CD14-positive monocyte (primary cell): Measurements from ENCODE around the gene GRPR. TPM values are rescaled to one million over a fixed set of nuclear protein-coding genes. Genes with fewer than 3 reads are reported as not detected.
"Not testable (repeated sequence)": the region's sequence is repeated elsewhere in the genome, so short reads cannot be mapped to it uniquely, and the experiment has no call there.

Source experiments
- DNase-seq, 3 donors: peaks; one replicate each; pipeline ENCODE4 v3.0.0-alpha.2; 2011 to 2022
- H2AFZ ChIP-seq: 2 replicates; pipeline ENCODE4 v1.6.0; 2012; ENCODE audit warnings: mild to moderate bottlenecking, low read depth, low read length, inconsistent platforms; ENCODE audit not compliant: insufficient read depth, poor library complexity, severe bottlenecking
- H3K27ac ChIP-seq, 2 donors: 1 replicate in 1 of 2; 2 replicates in 1 of 2; pipeline ENCODE4 v1.5.1; 2012 to 2013; ENCODE audit warnings: low read length in 2 of 2, control low read depth in 1 of 2, inconsistent platforms in 1 of 2, low read depth in 1 of 2, mild to moderate bottlenecking in 1 of 2
- H3K27me3 ChIP-seq, 2 donors: one replicate each; pipeline versions ENCODE4 v1.6.0 to v1.6.1; 2011 to 2013; ENCODE audit warnings: low read length in 2 of 2; ENCODE audit not compliant: control insufficient read depth in 2 of 2, insufficient read depth in 2 of 2
- H3K36me3 ChIP-seq, 2 donors: replicated peaks in 1 of 2; 1 replicate in 1 of 2; 2 replicates in 1 of 2; pipeline versions ENCODE4 v1.5.1 to v1.6.1; 2012 to 2013; ENCODE audit warnings: low read length in 2 of 2, control low read depth in 1 of 2, inconsistent platforms in 1 of 2, mild to moderate bottlenecking in 1 of 2; ENCODE audit not compliant: insufficient read depth in 2 of 2, control insufficient read depth in 1 of 2
- H3K4me1 ChIP-seq, 2 donors: 1 replicate in 1 of 2; 2 replicates in 1 of 2; pipeline versions ENCODE4 v1.5.1 to v1.6.1; 2012 to 2013; ENCODE audit warnings: low read length in 2 of 2, control low read depth in 1 of 2, inconsistent platforms in 1 of 2, mild to moderate bottlenecking in 1 of 2, moderate library complexity in 1 of 2; ENCODE audit not compliant: insufficient read depth in 2 of 2, control insufficient read depth in 1 of 2
- H3K4me2 ChIP-seq: replicated peaks from 2 replicates; pipeline ENCODE3; 2012; ENCODE audit warnings: low read length, moderate library complexity, mild to moderate bottlenecking; ENCODE audit not compliant: poor library complexity, severe bottlenecking; ENCODE audit errors: extremely low read depth
- H3K4me3 ChIP-seq, 3 experiments: fragments of 200-600 bp in 1 of 3; sonication (generic) in 1 of 3; replicated peaks in 1 of 3; 1 replicate in 2 of 3; 2 replicates in 1 of 3; pipeline ENCODE4 v1.5.1; 2011 to 2013; ENCODE audit warnings: low read length in 3 of 3, mild to moderate bottlenecking in 3 of 3, control low read depth in 2 of 3, low read depth in 2 of 3, inconsistent platforms in 1 of 3, moderate library complexity in 1 of 3
- H3K79me2 ChIP-seq: 2 replicates; pipeline ENCODE4 v1.6.0; 2012; ENCODE audit warnings: mild to moderate bottlenecking, control low read depth, inconsistent platforms, low read length, moderate library complexity; ENCODE audit not compliant: insufficient read depth
- H3K9ac ChIP-seq: 2 replicates; pipeline ENCODE4 v1.6.0; 2017; ENCODE audit warnings: low read length, mild to moderate bottlenecking; ENCODE audit not compliant: insufficient read depth, poor library complexity, severe bottlenecking
- H3K9me3 ChIP-seq, 2 donors: replicated peaks in 1 of 2; 1 replicate in 1 of 2; 2 replicates in 1 of 2; pipeline versions ENCODE4 v1.5.1 to v1.6.1; 2012 to 2013; ENCODE audit warnings: low read length in 2 of 2, control low read depth in 1 of 2; ENCODE audit not compliant: control insufficient read depth in 1 of 2, insufficient read depth in 1 of 2
- H4K20me1 ChIP-seq: 2 replicates; pipeline ENCODE4 v1.6.0; 2012; ENCODE audit warnings: mild to moderate bottlenecking, low read length, control low read depth, moderate library complexity; ENCODE audit not compliant: insufficient read depth
- H3K27ac Mint-ChIP-seq, 7 donors: one replicate each; pipeline ENCODE4 v1.8.0; 2020; ENCODE audit warnings: mild to moderate bottlenecking in 7 of 7, mixed read lengths in 7 of 7, moderate library complexity in 6 of 7, inconsistent platforms in 2 of 7
- H3K27me3 Mint-ChIP-seq, 3 donors: one replicate each; pipeline ENCODE4 v1.8.0; 2021 to 2022; ENCODE audit warnings: low read depth in 3 of 3, mild to moderate bottlenecking in 3 of 3, mixed read lengths in 3 of 3, moderate library complexity in 3 of 3, inconsistent platforms in 1 of 3
- H3K36me3 Mint-ChIP-seq, 2 donors: one replicate each; pipeline ENCODE4 v1.8.0; 2020; ENCODE audit warnings: mixed read lengths in 2 of 2, inconsistent platforms in 1 of 2, mild to moderate bottlenecking in 1 of 2
- H3K4me1 Mint-ChIP-seq: one replicate; pipeline ENCODE4 v1.8.0; 2020; ENCODE audit warnings: mild to moderate bottlenecking, mixed read lengths
- H3K4me3 Mint-ChIP-seq, 2 donors: one replicate each; pipeline ENCODE4 v1.8.0; 2020; ENCODE audit warnings: mild to moderate bottlenecking in 2 of 2, mixed read lengths in 2 of 2, moderate library complexity in 1 of 2
- H3K9me3 Mint-ChIP-seq, 7 donors: one replicate each; pipeline ENCODE4 v1.8.0; 2020 to 2022; ENCODE audit warnings: mixed read lengths in 7 of 7, mild to moderate bottlenecking in 6 of 7, moderate library complexity in 6 of 7, inconsistent platforms in 2 of 7
- WGBS: methylation state at CpG from one replicate; pipeline ENCODE4 v1.1.5; 2013; ENCODE audit warnings: missing lambda C conversion rate; ENCODE audit not compliant: insufficient coverage; 5-methylcytosine and 5-hydroxymethylcytosine counted together
- intact Hi-C, 2 donors: fragments of 100-400 bp; cut with micrococcal nuclease; formaldehyde crosslinking; loops; one replicate each; pipeline versions ENCODE4 v1.15.0 to v1.15.1; 2023
- polyA plus RNA-seq, 3 donors: library from polyadenylated mRNA; depleted of rRNA in 1 of 3; unstranded in 2 of 3; stranded (reverse) in 1 of 3; fragments of 300-500 nt in 2 of 3; fragments of >200 nt in 1 of 3; fragmentation: Illumina TruSeq in 2 of 3; gene quantifications; 1 replicate in 2 of 3; 2 replicates in 1 of 3; pipeline ENCODE4 v1.2.3, GENCODE V29; 2012 to 2021
- TF ChIP-seq, protein P1 (sequence below): fragments of 200-600 bp; IDR thresholded peaks from one replicate; pipeline ENCODE4 v1.8.0; 2022; ENCODE audit warnings: antibody characterized with exemption, mild to moderate bottlenecking

GRPR gene
- polyA plus RNA-seq, 3 donors, result 0.35 to 0.55 (median 0.46) TPM

DNA sequence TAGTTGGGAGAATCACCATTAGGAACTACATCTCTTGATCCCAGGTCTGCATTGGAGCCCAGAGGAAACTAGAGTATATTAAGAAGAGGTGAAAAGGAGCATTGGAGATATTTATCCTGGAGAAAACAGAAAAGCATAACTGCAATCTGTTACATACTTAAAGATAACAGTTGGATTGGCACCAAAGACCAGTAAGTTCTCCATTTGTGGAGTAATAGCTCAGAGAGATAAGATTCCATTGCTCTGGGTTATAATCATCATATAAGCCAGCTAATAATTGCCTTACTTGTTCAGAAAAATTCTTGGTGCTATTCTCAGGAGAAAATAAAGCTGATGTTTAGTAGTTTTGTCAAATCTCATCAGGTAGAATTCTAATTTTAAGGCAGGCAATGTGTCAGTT, 20.6 kb downstream of the GRPR start:
- Histone ChIP-seq H2AFZ (no peak overlapping the region), H3K79me2 (no peaks in the 10 kb centered on the region), H3K9ac (no peak overlapping the region), H3K27me3 (peaks cover 3 to 54% of the 10 kb centered on the region in 2 donors), H3K36me3 (no peaks in the 10 kb centered on the region), H4K20me1 (no peaks in the 10 kb centered on the region), H3K4me1 (no peaks in the 10 kb centered on the region), H3K4me3 (no peak overlapping the region), H3K9me3 (no peaks in the 10 kb centered on the region), H3K4me2 (no peak overlapping the region), H3K27ac (no peak overlapping the region)
- Mint-ChIP-seq H3K9me3 (peaks cover 0 to 6% (median 4%) of the 10 kb centered on the region in 7 donors), H3K4me1 (no peaks in the 10 kb centered on the region), H3K27me3 (peaks cover 3 to 28% (median 6%) of the 10 kb centered on the region in 3 donors), H3K36me3 (no peaks in the 10 kb centered on the region), H3K4me3 (no peak overlapping the region), H3K27ac (no peak overlapping the region)
- intact Hi-C loops, result no loop called here
- TF ChIP-seq, protein P1, sequence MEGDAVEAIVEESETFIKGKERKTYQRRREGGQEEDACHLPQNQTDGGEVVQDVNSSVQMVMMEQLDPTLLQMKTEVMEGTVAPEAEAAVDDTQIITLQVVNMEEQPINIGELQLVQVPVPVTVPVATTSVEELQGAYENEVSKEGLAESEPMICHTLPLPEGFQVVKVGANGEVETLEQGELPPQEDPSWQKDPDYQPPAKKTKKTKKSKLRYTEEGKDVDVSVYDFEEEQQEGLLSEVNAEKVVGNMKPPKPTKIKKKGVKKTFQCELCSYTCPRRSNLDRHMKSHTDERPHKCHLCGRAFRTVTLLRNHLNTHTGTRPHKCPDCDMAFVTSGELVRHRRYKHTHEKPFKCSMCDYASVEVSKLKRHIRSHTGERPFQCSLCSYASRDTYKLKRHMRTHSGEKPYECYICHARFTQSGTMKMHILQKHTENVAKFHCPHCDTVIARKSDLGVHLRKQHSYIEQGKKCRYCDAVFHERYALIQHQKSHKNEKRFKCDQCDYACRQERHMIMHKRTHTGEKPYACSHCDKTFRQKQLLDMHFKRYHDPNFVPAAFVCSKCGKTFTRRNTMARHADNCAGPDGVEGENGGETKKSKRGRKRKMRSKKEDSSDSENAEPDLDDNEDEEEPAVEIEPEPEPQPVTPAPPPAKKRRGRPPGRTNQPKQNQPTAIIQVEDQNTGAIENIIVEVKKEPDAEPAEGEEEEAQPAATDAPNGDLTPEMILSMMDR, result no peak
- DNase-seq, result no peak

DNA sequence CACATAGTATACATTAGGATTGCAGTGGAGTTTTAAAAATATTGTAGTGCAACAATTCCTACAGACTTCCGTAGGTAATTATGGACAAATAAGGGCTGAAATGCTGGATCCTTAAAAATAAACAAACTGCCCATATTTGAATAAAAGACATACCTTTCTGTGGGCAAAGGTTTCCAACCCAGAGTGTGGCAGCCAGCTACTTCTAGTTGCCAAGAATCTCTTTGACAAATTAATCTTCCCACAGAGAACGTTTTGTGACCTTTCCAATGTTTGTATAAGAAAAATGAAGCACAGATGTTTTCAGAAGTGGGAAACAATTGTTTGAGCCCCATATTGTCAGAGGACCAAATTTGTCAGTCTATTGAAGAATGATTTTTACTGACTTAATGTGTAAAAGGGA, 21.1 kb downstream of the GRPR start:
- H3K4me3 Mint-ChIP-seq, result no peak overlapping the region
- Histone ChIP-seq H3K9me3 (no peaks in the 10 kb centered on the region), H3K27me3 (peaks cover 3 to 56% of the 10 kb centered on the region in 2 donors), H4K20me1 (no peaks in the 10 kb centered on the region), H3K4me3 (no peak overlapping the region), H3K4me2 (no peak overlapping the region), H3K27ac (no peak overlapping the region), H3K79me2 (no peaks in the 10 kb centered on the region), H3K9ac (no peak overlapping the region), H3K36me3 (no peaks in the 10 kb centered on the region), H2AFZ (no peak overlapping the region), H3K4me1 (no peaks in the 10 kb centered on the region)
- peaks cover 0 to 6% (median 4%) of the 10 kb centered on the region in 7 donors for H3K9me3 Mint-ChIP-seq
- H3K27me3 Mint-ChIP-seq, result peaks cover 3 to 24% (median 6%) of the 10 kb centered on the region in 3 donors
- intact Hi-C loops, result no loop called here
- no CpG with 5 or more reads among the region's 2 CpGs for WGBS
- no peaks in the 10 kb centered on the region for H3K4me1 Mint-ChIP-seq
- H3K27ac Mint-ChIP-seq, result no peak overlapping the region
- DNase-seq, result no peak
- TF ChIP-seq, protein P1, result no peak
- no peaks in the 10 kb centered on the region for H3K36me3 Mint-ChIP-seq

DNA sequence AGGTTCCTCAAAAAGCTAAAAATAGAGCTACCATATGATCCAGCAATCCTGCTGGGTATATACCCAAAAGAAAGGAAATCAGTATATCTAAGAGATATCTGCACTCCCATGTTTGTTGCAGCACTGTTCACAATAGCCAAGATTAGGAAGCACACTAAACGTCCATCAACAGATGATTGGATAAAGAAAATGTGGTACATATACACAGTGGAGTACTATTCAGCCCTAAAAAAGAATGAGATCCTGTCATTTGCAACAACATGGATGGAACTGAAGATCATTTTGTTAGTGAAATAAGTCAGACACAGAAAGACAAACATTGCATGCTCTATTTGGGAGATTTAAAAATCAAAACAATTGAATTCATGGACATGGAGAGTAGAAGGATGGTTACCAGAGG, 21.7 kb downstream of the GRPR start:
- H3K4me1 Mint-ChIP-seq, H2AFZ ChIP-seq, H3K4me2 ChIP-seq, DNase-seq, intact Hi-C loops, H3K36me3 Mint-ChIP-seq, H3K4me3 ChIP-seq, H3K27ac Mint-ChIP-seq, H3K79me2 ChIP-seq, H3K9me3 Mint-ChIP-seq, H3K4me1 ChIP-seq, H3K4me3 Mint-ChIP-seq, H3K9me3 ChIP-seq, H3K36me3 ChIP-seq, H3K27ac ChIP-seq, H4K20me1 ChIP-seq, H3K9ac ChIP-seq: not testable (repeated sequence)
- H3K27me3 Mint-ChIP-seq, result peaks cover 3 to 22% (median 6%) of the 10 kb centered on the region in 3 donors
- H3K27me3 ChIP-seq, result peaks cover 3 to 50% of the 10 kb centered on the region in 2 donors
- no CpG with 5 or more reads among the region's 1 CpG for WGBS
